HEK293 (cell line): ENCODE data around the gene NFE2L2.
A peak's percentile ranks its signal among the peaks of the same experiment; 100 is the strongest.

Experiments used
- CTCF ChIA-PET: fragments of 350-600 bp; formaldehyde crosslinking; extraction: SDS; loops from one replicate; lab custom pipeline; 2021; ENCODE audit warnings: antibody characterized with exemption; lab: Yijun Ruan, JAX
- POLR2A ChIA-PET: fragments of 300-600 bp; formaldehyde crosslinking; extraction: SDS; loops from one replicate; lab custom pipeline; 2020; ENCODE audit warnings: antibody characterized with exemption, inconsistent platforms; lab: Yijun Ruan, JAX
- H3K27ac ChIP-seq: fragments of 200-500 bp; sonication (Bioruptor generic); 2 replicates; pipeline ENCODE4 v1.5.1; 2014; ENCODE audit warnings: low read depth, low read length, control low read depth, inconsistent platforms; ENCODE audit errors: extremely low read depth
- H3K36me3 ChIP-seq, 2 experiments: fragments of 200-500 bp in 1 of 2; sonication (Bioruptor generic) in 1 of 2; 1 replicate in 1 of 2; 2 replicates in 1 of 2; pipeline ENCODE4 v1.5.1; 2014 to 2017; ENCODE audit warnings: inconsistent platforms in 2 of 2, low read length in 2 of 2; ENCODE audit not compliant: control insufficient read depth in 2 of 2, insufficient read depth in 1 of 2
- H3K4me1 ChIP-seq: fragments of 200-500 bp; sonication (Bioruptor generic); 2 replicates; pipeline ENCODE4 v1.5.1; 2014; ENCODE audit warnings: mild to moderate bottlenecking, low read length, inconsistent platforms; ENCODE audit not compliant: control insufficient read depth, insufficient read depth
- H3K4me3 ChIP-seq: 2 replicates; pipeline ENCODE4 v1.5.1; 2011; ENCODE audit warnings: low read depth, mild to moderate bottlenecking, control low read depth, low read length, moderate library complexity
- H3K9me3 ChIP-seq: fragments of 200-500 bp; sonication (Bioruptor generic); 2 replicates; pipeline ENCODE4 v1.5.1; 2014; ENCODE audit warnings: low read depth, low read length, inconsistent platforms; ENCODE audit not compliant: control insufficient read depth, insufficient read depth
- KLF7 ChIP-seq: fragments of 450-650 bp; formaldehyde crosslinking; IDR thresholded peaks from 2 replicates; pipeline ENCODE4 v1.5.1; 2016; ENCODE audit warnings: missing biosample characterization, missing genetic modification characterization, borderline replicate concordance
- SCRT2 ChIP-seq: fragments of 450-650 bp; formaldehyde crosslinking; IDR thresholded peaks from 2 replicates; pipeline ENCODE4 v1.5.1; 2016; ENCODE audit warnings: missing biosample characterization, missing genetic modification characterization
- WT1 ChIP-seq: fragments of 450-650 bp; formaldehyde crosslinking; IDR thresholded peaks from 2 replicates; pipeline ENCODE4 v1.5.1; 2016; ENCODE audit warnings: missing biosample characterization, missing genetic modification characterization
- ZBTB8A ChIP-seq: fragments of 450-650 bp; formaldehyde crosslinking; IDR thresholded peaks from 2 replicates; pipeline ENCODE4 v1.5.1; 2016; ENCODE audit warnings: missing biosample characterization, missing genetic modification characterization
- ZEB2 ChIP-seq: fragments of 450-650 bp; formaldehyde crosslinking; IDR thresholded peaks from 2 replicates; pipeline ENCODE4 v1.5.1; 2016; ENCODE audit warnings: missing biosample characterization, missing genetic modification characterization
- ZNF132 ChIP-seq: fragments of 450-650 bp; formaldehyde crosslinking; IDR thresholded peaks from 2 replicates; pipeline ENCODE4 v1.5.1; 2017; ENCODE audit warnings: missing biosample characterization, missing genetic modification characterization, borderline replicate concordance
- ZNF169 ChIP-seq: fragments of 450-650 bp; formaldehyde crosslinking; IDR thresholded peaks from 2 replicates; pipeline ENCODE4 v1.5.1; 2016; ENCODE audit warnings: missing biosample characterization, missing genetic modification characterization
- ZNF48 ChIP-seq: fragments of 450-650 bp; formaldehyde crosslinking; IDR thresholded peaks from 2 replicates; pipeline ENCODE4 v1.5.1; 2016; ENCODE audit warnings: missing biosample characterization, missing genetic modification characterization
- ZNF560 ChIP-seq: fragments of 450-650 bp; formaldehyde crosslinking; IDR thresholded peaks from 2 replicates; pipeline ENCODE4 v1.5.1; 2017; ENCODE audit warnings: missing biosample characterization, missing genetic modification characterization, borderline replicate concordance
- ZNF561 ChIP-seq: fragments of 450-650 bp; IDR thresholded peaks from 2 replicates; pipeline ENCODE4 v1.5.1; 2018; ENCODE audit warnings: missing biosample characterization, missing genetic modification characterization, borderline replicate concordance
- ZNF629 ChIP-seq: fragments of 450-650 bp; formaldehyde crosslinking; IDR thresholded peaks from 2 replicates; pipeline ENCODE4 v1.5.1; 2017; ENCODE audit warnings: missing biosample characterization, missing genetic modification characterization
- ZNF660 ChIP-seq: fragments of 450-650 bp; IDR thresholded peaks from 2 replicates; pipeline ENCODE4 v1.5.1; 2018; ENCODE audit warnings: missing biosample characterization, mild to moderate bottlenecking, missing genetic modification characterization
- ZNF701 ChIP-seq: fragments of 450-650 bp; formaldehyde crosslinking; IDR thresholded peaks from 2 replicates; pipeline ENCODE4 v1.5.1; 2016; ENCODE audit warnings: missing biosample characterization, missing genetic modification characterization
- ZNF76 ChIP-seq: fragments of 450-650 bp; formaldehyde crosslinking; IDR thresholded peaks from 2 replicates; pipeline ENCODE4; 2016; ENCODE audit warnings: low read depth, missing biosample characterization, missing genetic modification characterization, borderline replicate concordance
- ZNF843 ChIP-seq: fragments of 450-650 bp; formaldehyde crosslinking; IDR thresholded peaks from 2 replicates; pipeline ENCODE4 v1.5.1; 2016; ENCODE audit warnings: missing biosample characterization, missing genetic modification characterization
- TF ChIP-seq, protein P1 (sequence below): fragments of 450-650 bp; formaldehyde crosslinking; IDR thresholded peaks from 2 replicates; pipeline ENCODE4 v1.5.1; 2016; ENCODE audit warnings: missing biosample characterization, missing genetic modification characterization
- TF ChIP-seq, protein P2 (sequence below): IDR thresholded peaks from 2 replicates; pipeline ENCODE4 v1.6.1; 2011; ENCODE audit warnings: mild to moderate bottlenecking, low read depth, low read length, borderline replicate concordance
- TF ChIP-seq, protein P3 (sequence below): fragments of 450-650 bp; formaldehyde crosslinking; IDR thresholded peaks from 2 replicates; pipeline ENCODE4 v1.5.1; 2016; ENCODE audit warnings: missing biosample characterization, missing genetic modification characterization
- TF ChIP-seq, protein P4 (sequence below): fragments of 450-650 bp; formaldehyde crosslinking; IDR thresholded peaks from 2 replicates; pipeline ENCODE4 v1.5.1; 2016; ENCODE audit warnings: missing biosample characterization, missing genetic modification characterization
- TF ChIP-seq, protein P5 (sequence below): fragments of 450-650 bp; formaldehyde crosslinking; IDR thresholded peaks from 2 replicates; pipeline ENCODE4; 2016; ENCODE audit warnings: missing biosample characterization, missing genetic modification characterization

The NFE2L2 gene

DNA sequence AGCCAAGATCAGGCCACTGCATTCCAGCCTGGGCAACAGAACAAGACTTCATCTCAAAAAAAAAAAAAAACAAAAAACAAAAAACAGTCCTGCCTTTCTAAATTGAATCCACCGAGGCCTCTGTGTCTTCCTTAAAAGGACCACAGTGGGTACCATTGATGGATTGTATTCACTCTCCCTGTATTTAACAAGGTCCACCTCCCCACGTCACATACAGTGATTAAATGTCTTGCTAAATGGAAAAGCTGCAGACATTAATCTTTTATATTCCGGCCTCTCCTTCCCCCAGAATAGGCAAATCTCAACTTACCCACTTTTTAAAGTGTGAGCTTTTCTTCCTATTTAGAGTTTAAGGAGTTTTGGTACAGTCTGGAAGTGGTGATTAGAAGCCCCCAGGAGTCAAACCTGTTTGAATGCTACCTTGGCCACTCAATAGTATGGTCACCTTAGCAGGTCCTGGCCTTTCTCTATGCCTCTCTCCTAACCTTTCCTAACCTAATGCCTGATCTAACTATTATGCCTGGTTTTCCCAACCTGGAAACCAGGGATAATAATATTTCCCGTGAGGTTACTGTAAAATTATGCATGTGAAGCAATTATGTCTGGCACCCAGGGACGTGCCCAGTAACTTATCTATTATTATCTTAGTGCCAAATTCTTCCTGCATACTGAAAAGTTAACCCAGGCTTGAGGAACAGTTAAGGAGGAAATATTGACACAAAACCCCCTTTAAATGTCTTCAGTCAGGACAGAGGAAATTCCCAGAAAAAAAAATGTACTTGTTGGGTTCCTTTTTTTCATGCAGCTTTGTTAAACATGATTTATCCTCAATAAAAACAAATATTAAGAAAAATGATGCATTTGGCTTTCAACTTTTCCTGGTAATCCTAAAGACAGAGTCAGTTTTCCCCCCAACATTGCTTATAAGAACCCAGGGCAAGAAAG lies 3.1 kb downstream of the NFE2L2 start:
- H3K36me3 ChIP-seq: peaks cover 0 to 3% of the 10 kb centered on the region in 2 experiments; a peak in 1 of 3 replicates
- peak overlapping the region; percentile 95; the same call in 1 of the 2 replicates for H3K4me3 ChIP-seq
- H3K27ac ChIP-seq: no peak overlapping the region
- POLR2A ChIA-PET: interaction anchor here (0.9 kb wide), 1 partner anchor 134 kb away, joined by 3 read pairs; no protein-coding TSS in a partner anchor
- TF ChIP-seq ZNF660 (tag by site-specific recombination): no peak
- TF ChIP-seq SCRT2 (tag by site-specific recombination): 0 out of 2 replicates have a peak, but pooled peaks have one; percentile 12
- TF ChIP-seq, all 188 proteins: peak for 1
- peaks cover 12% of the 10 kb centered on the region for H3K4me1 ChIP-seq
- CTCF ChIA-PET: interaction anchor here (0.6 to 1.5 kb wide), 4 partner anchors 8 to 480 kb away, joined by 3 to 6 read pairs (median 3); no protein-coding TSS in a partner anchor
- no peaks in the 10 kb centered on the region for H3K9me3 ChIP-seq

DNA sequence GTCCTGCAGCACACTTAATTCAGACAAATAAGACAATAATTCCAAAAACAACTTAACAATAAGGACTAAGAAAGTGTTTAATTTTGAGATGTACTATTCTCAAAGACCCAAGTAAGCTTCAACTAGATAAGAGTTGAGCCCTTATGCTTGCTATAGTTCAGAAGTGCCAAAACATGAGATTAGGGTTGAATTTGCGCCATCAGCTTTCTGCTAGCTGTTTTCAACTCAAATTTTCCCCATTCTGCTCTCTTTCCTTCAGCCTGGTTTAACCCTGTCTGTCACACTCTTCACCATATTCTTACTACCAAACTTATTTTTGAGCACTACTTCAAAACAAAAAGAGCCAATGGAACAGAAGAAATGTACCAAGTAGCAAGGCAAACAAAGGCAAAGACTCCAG lies 4.1 kb downstream of the NFE2L2 start:
- Histone ChIP-seq H3K4me1 (peaks cover 2% of the 10 kb centered on the region; the same call in 1 of the 2 replicates), H3K27ac (no peak overlapping the region), H3K4me3 (no peak overlapping the region), H3K9me3 (no peaks in the 10 kb centered on the region), H3K36me3 (peaks cover 0 to 3% of the 10 kb centered on the region in 2 experiments; a peak in 1 of 3 replicates)
- TF ChIP-seq, protein P1, sequence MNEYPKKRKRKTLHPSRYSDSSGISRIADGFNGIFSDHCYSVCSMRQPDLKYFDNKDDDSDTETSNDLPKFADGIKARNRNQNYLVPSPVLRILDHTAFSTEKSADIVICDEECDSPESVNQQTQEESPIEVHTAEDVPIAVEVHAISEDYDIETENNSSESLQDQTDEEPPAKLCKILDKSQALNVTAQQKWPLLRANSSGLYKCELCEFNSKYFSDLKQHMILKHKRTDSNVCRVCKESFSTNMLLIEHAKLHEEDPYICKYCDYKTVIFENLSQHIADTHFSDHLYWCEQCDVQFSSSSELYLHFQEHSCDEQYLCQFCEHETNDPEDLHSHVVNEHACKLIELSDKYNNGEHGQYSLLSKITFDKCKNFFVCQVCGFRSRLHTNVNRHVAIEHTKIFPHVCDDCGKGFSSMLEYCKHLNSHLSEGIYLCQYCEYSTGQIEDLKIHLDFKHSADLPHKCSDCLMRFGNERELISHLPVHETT: no peak
- TF ChIP-seq ZNF76 (tag by site-specific recombination) (no peak), ZBTB8A (no peak), ZNF48 (no peak), ZNF561 (no peak), WT1 (tag by site-specific recombination) (no peak), KLF7 (tag by site-specific recombination) (no peak), ZNF560 (tag by site-specific recombination) (no peak), ZNF843 (tag by site-specific recombination) (no peak), ZNF169 (tag by site-specific recombination) (no peak), ZNF701 (tag by site-specific recombination) (no peak), ZNF629 (no peak), ZEB2 (tag by site-specific recombination) (no peak), ZNF132 (tag by site-specific recombination) (no peak)
- TF ChIP-seq, protein P2, sequence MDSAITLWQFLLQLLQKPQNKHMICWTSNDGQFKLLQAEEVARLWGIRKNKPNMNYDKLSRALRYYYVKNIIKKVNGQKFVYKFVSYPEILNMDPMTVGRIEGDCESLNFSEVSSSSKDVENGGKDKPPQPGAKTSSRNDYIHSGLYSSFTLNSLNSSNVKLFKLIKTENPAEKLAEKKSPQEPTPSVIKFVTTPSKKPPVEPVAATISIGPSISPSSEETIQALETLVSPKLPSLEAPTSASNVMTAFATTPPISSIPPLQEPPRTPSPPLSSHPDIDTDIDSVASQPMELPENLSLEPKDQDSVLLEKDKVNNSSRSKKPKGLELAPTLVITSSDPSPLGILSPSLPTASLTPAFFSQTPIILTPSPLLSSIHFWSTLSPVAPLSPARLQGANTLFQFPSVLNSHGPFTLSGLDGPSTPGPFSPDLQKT: no peak
- TF ChIP-seq, protein P3, sequence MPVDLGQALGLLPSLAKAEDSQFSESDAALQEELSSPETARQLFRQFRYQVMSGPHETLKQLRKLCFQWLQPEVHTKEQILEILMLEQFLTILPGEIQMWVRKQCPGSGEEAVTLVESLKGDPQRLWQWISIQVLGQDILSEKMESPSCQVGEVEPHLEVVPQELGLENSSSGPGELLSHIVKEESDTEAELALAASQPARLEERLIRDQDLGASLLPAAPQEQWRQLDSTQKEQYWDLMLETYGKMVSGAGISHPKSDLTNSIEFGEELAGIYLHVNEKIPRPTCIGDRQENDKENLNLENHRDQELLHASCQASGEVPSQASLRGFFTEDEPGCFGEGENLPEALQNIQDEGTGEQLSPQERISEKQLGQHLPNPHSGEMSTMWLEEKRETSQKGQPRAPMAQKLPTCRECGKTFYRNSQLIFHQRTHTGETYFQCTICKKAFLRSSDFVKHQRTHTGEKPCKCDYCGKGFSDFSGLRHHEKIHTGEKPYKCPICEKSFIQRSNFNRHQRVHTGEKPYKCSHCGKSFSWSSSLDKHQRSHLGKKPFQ: no peak
- TF ChIP-seq, protein P4, sequence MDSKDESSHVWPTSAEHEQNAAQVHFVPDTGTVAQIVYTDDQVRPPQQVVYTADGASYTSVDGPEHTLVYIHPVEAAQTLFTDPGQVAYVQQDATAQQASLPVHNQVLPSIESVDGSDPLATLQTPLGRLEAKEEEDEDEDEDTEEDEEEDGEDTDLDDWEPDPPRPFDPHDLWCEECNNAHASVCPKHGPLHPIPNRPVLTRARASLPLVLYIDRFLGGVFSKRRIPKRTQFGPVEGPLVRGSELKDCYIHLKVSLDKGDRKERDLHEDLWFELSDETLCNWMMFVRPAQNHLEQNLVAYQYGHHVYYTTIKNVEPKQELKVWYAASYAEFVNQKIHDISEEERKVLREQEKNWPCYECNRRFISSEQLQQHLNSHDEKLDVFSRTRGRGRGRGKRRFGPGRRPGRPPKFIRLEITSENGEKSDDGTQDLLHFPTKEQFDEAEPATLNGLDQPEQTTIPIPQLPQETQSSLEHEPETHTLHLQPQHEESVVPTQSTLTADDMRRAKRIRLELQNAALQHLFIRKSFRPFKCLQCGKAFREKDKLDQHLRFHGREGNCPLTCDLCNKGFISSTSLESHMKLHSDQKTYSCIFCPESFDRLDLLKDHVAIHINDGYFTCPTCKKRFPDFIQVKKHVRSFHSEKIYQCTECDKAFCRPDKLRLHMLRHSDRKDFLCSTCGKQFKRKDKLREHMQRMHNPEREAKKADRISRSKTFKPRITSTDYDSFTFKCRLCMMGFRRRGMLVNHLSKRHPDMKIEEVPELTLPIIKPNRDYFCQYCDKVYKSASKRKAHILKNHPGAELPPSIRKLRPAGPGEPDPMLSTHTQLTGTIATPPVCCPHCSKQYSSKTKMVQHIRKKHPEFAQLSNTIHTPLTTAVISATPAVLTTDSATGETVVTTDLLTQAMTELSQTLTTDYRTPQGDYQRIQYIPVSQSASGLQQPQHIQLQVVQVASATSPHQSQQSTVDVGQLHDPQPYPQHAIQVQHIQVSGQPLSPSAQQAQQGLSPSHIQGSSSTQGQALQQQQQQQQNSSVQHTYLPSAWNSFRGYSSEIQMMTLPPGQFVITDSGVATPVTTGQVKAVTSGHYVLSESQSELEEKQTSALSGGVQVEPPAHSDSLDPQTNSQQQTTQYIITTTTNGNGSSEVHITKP: no peak
- TF ChIP-seq, protein P5, sequence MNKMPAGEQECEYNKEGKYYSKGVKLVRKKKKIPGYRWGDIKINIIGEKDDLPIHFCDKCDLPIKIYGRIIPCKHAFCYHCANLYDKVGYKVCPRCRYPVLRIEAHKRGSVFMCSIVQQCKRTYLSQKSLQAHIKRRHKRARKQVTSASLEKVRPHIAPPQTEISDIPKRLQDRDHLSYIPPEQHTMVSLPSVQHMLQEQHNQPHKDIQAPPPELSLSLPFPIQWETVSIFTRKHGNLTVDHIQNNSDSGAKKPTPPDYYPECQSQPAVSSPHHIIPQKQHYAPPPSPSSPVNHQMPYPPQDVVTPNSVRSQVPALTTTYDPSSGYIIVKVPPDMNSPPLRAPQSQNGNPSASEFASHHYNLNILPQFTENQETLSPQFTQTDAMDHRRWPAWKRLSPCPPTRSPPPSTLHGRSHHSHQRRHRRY: no peak
- POLR2A ChIA-PET: no interaction called here
- CTCF ChIA-PET: interaction anchor here (0.6 to 1.5 kb wide), 5 partner anchors 7 to 975 kb away, joined by 3 to 4 read pairs (median 3); no protein-coding TSS in a partner anchor
